K562 (cell line): ENCODE measurements around the gene MUSTN1.

ENCODE experiments used
- BRF1 ChIP-seq: IDR thresholded peaks from 3 replicates; pipeline ENCODE4 v1.6.1; 2011; ENCODE audit warnings: borderline replicate concordance, mild to moderate bottlenecking; ENCODE audit not compliant: insufficient read length; ENCODE audit errors: extremely low read depth
- CHD1 ChIP-seq: fragments of 200-600 bp; sonication (generic); IDR thresholded peaks from one replicate; pipeline ENCODE4 v1.6.1; 2012; ENCODE audit warnings: mild to moderate bottlenecking, moderate library complexity, low read length, inconsistent platforms
- EZH2 ChIP-seq: IDR thresholded peaks from 2 replicates; pipeline ENCODE4 v1.6.1; 2012; ENCODE audit warnings: low read depth, mild to moderate bottlenecking, inconsistent platforms, low read length, borderline replicate concordance
- FOXK2 ChIP-seq, 2 experiments: fragments of 450-650 bp; IDR thresholded peaks in 1 of 2; conservative IDR thresholded peaks in 1 of 2; 2 replicates each; pipeline ENCODE4 v1.6.1; 2016; ENCODE audit warnings: low read depth in 2 of 2, mild to moderate bottlenecking in 1 of 2
- MAFK ChIP-seq: IDR thresholded peaks from 2 replicates; pipeline ENCODE4 v1.6.1; 2011; ENCODE audit warnings: low read length, improper control_type of control experiment
- MTA3 ChIP-seq: fragments of 450-650 bp; formaldehyde crosslinking; IDR thresholded peaks from 2 replicates; pipeline ENCODE4 v1.6.1; 2017; ENCODE audit warnings: mild to moderate bottlenecking, borderline replicate concordance
- SMARCB1 ChIP-seq: IDR thresholded peaks from 2 replicates; pipeline ENCODE4 v1.6.1; 2011; ENCODE audit warnings: improper control_type of control experiment, low read depth; ENCODE audit not compliant: insufficient read length
- ZNF146 ChIP-seq: IDR thresholded peaks from one replicate; pipeline ENCODE4 v1.6.1; 2018; ENCODE audit warnings: missing compliant biosample characterization; ENCODE audit not compliant: unreplicated experiment

- TF ChIP-seq MAFK (no peak), ZNF146 (CRISPR knock-in tag) (no peak), BRF1 (no peak), FOXK2 (conservative IDR thresholded peaks at IDR 0.05 in 1 of 2, IDR thresholded peaks at IDR 0.05 in 1 of 2; ENCODE audit: low read depth in 2 of 2) (no peak), CHD1 (no peak), SMARCB1 (no peak), MTA3 (no peak), EZH2 (no peak)
These were observed 16.5 kb upstream of the MUSTN1 start for GRCh38 chr3:52851348-52851747.
